Umbilical cord (tissue), 2 donors: Measurements from ENCODE around the gene MSN. TPM values are rescaled to one million over a fixed set of nuclear protein-coding genes. Genes with fewer than 3 reads are reported as not detected.
"Not testable (repeated sequence)": the region's sequence is repeated elsewhere in the genome, so short reads cannot be mapped to it uniquely, and the experiment has no call there.

ENCODE experiments used
- DNase-seq: peaks from one replicate; pipeline ENCODE4 v3.0.0-alpha.2; 2015; ENCODE audit warnings: low spot score
- total RNA-seq: library from RNA; depleted of rRNA; stranded (reverse); fragments of >200 nt; gene quantifications from one replicate; pipeline ENCODE4 v1.2.3, GENCODE V29; 2014; ENCODE audit warnings: low replicate concordance; ENCODE audit not compliant: insufficient read depth

Gene MSN
- total RNA-seq, 1 donor from 2014 or later = 116 TPM

DNA sequence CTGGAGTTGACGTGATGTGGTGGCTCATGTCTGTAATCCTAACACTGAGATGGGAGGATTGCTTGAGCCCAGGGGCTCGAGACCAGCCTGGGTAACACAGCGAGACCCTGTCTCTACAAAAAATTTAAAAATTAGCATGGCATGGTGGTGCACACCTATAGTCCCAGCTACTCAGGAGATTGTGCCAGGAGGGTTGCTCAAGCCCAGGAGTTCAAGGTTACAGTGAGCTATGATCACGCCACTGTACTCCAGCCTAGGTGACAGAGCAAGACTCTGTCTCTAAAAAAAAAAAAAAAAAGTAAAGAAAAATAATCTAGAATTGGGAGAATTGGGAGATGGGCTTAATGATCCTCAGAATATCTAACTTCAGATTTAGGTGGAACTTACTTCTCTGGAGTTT is 51.1 kb downstream of the MSN start:
- no peak for DNase-seq

- no peak for DNase-seq
Measured at GRCh38 chrX:65720381-65720964, 53.0 kb downstream of the MSN start.

DNA sequence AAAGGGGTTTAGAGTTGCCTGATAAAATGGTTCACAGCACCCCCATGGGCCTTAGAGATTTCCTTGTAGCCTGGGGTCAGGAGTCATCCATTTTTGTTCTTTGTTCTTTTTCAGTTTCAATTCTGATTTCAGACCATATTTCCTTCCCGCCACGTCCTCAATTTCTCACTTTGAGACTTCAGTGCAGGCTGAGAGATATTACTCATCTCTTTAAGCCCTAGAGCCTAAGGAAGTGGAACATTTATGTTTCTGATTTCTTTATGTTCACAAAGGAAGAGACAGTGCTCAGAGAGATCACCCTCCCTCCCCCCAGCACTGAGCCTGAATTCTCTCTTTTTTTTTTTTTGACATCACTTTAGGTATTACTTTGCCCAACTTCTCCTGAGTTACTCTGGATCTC is 56.3 kb downstream of the MSN start:
- peak; percentile 83 for DNase-seq

GRCh38 chrX:65726715-65727114 is 59.3 kb downstream of the MSN start:
- DNase-seq = no peak

DNA sequence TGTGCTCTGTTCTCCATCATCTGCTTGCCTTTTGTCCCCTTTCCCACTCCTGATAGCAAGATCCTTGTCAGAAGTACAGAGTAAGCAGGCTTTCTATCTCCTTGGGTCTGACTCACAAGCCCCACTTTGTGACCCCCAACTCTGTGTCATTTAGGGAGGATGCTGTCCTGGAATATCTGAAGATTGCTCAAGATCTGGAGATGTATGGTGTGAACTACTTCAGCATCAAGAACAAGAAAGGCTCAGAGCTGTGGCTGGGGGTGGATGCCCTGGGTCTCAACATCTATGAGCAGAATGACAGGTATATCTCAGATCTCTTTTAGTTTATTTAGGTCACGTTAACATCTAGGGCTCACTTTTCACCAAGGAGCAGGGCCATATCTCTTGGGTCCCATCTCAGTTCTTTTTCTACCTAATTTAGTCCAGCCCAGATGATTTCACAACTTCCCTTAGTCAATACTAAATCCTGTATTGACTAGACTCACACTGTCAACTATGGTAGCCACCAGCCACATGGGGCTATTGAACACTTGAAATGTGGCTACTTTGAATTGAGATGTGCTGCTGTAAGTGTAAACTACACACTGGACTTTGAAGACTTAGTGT is 64.3 kb downstream of the MSN start:
- DNase-seq = no peak

DNA sequence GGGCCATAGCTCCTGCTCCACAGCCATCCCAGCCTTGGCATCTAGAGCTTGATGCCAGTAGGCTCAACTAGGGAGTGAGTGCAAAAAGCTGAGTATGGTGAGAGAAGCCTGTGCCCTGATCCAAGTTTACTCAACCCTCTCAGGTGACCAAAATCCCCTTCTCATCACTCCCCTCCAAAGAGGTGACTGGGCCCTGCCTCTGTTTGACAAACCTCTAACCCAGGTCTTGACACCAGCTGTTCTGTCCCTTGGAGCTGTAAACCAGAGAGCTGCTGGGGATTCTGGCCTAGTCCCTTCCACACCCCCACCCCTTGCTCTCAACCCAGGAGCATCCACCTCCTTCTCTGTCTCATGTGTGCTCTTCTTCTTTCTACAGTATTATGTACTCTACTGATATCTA is 73.5 kb downstream of the MSN start:
- DNase-seq = no peak

DNA sequence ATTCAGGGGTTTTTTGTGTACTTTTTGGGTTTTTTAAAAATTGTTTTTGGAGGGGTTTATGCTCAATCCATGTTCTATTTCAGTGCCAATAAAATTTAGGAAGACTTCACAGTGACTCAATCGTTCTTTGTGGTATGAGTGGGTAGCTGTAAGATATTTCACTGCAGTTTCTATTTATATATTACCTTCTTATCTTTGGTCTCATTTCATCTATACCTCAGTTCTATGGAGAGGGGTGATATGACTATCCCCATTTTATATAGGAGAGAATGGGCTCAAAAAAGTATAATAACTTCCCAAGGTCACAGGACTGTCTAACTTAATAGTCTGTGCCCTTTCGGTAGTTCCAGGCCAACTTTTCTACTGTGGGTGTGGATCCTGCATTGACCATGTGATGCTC is 74.4 kb downstream of the MSN start:
- DNase-seq = no peak

DNA sequence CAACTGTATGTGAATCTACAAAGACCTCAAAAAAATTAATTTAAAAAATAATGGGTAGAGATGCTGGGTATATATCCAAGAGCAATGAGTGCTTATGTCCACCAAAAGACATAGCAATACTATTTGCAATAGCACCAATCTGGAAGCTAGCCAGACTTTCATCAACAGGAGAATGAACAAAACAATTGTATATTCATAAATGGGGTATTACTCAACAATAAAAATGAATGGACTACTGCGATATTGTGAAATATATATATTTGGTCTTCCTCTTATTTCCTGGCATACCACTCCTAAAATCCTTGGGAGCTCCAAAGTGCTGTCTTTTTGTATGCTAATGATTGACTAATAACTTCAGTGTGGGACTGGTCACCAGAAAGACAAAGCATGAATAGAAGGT is 77.5 kb downstream of the MSN start:
- DNase-seq = no peak

GRCh38 chrX:65745427-65745826 is 78.0 kb downstream of the MSN start:
- DNase-seq = no peak

- DNase-seq = peak; percentile 3
Measured at GRCh38 chrX:65745992-65746391, 78.5 kb downstream of the MSN start.

DNA sequence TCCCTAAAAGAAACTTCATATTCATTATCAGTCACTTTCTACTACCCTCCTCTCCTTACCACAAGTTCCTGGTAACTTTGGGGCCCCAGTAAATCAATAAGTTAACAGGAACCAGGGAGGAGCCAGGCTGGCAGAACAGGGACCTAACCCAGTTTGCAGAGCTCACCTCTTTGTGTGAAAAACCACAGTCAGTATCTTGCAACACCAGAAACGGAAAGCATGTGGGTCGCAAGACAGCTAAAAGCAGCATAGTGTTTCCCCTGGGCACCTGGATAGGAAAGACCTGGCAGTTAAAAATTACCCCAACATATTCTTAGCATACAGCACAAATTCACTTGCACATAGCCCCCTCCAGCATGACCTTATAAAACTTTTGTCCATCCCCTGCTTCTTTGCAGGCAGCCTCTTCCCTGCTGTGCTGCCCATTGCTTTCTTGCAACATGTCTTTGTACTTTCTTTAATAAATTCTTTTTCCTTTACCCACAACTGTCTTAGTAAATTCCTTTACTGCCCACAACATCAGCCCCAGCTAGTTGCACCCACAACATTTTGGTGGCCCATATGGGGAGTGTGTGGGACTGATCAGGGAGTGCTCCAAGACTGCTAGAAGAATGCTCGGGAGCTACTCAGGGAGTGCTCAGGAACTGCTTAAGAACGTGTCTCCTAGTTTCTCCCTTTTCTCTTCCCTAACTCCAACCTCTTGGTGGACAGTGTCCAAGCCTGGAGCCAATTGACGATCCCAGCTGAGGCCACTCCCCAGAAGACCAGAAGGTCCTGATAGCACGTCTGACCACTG is 83.4 kb downstream of the MSN start:
- no peak for DNase-seq

DNA sequence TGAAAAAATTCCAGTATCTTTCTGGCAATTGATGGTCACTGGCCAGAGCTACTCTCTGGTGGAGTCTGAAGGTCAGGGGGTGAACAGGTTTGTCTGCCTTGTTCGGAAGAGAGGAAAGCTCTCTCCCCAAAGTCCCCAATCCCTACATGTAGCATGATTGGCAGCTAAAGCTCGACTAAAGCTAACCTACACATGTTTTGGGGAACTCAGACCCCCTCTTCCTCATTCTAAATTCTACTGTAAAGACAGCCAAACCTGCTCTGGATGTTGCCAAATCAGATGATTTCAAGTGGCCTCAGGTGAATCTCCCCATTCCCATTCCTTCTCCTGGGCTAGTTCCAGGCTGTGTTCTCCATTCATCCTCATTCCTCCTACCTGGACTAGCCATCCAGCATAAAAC is 84.1 kb downstream of the MSN start:
- DNase-seq = no peak

- no peak for DNase-seq
Measured at GRCh38 chrX:65752294-65752693, 84.8 kb downstream of the MSN start.

DNA sequence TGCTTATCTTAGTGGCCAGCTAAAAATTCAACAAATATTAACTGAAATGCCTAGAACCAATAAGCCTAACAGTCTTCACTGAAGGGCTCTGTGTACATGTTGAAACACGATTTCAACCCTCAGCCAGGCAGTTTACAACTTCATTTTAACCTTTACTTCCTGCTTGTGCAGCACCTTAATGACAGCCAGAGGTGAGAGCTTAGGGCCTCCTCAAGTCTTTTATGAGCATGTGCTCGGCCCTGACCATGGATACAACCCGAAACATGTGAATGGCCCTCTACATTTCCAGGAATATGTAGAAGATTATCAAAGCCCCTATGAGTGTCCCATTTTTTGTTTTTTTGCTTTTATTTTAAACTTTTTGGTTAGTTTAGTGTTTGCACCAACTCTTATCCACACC is 88.3 kb downstream of the MSN start:
- no peak for DNase-seq

- no peak for DNase-seq
Measured at GRCh38 chrX:65757943-65758342, 90.5 kb downstream of the MSN start.

DNA sequence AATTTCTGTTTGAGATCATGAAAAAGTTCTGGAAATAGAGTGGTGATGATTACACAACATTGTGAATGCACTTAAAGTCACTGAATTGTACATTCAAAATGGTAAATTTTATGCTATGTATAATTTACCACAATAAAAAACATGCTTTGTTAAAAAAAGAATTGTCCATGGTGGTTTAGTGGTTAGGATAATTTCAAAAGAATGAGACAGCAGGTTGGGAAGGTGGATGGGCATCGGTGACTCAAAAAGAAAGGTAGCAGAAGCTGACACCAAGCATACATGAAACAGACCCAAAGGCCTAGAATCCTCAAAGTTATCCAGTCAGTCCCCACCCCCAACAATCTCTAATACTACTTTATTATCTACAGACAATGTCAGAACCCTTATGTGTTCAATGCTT is 91.1 kb downstream of the MSN start:
- no peak for DNase-seq

DNA sequence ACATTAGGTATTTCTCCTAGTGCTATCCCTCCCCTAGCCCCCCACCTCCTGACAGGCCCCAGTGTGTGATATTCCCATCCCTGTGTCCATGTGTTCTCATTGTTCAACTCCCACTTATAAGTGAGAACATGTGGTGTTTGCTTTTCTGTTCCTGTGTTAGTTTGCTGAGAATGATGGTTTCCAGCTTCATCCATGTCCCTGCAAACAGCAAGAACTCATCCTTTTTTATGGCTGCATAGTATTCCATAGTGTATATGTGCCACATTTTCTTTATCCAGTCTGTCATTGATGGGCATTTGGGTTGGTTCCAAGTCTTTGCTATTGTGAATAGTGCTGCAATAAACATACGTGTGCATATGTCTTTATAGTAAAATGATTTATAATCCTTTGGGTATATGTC is 92.1 kb downstream of the MSN start:
- not testable (repeated sequence) for DNase-seq

- no peak for DNase-seq
Measured at GRCh38 chrX:65769564-65770292, 102.3 kb downstream of the MSN start.

DNA sequence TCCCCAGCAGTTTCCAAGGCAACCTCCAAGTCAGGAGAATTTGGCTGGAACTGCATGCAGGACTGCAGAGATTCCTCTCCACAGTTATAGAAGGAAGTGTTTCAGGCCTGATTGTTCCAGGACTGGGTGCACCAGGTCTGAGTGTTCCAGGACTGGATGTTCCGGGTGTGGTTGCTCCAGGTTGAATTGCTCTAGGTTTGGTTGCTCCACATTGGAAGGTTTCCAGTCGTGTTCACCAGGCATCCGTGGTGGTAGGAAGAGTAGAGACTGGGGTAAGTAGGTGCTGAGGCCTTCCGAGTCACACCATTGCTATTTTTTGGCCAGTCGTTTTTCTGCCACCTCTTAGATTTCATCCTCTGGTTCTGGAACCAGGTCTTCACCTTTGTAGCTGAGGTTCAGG is 105.4 kb downstream of the MSN start:
- DNase-seq = no peak

GRCh38 chrX:65781845-65782244 is 114.4 kb downstream of the MSN start:
- no peak for DNase-seq

DNA sequence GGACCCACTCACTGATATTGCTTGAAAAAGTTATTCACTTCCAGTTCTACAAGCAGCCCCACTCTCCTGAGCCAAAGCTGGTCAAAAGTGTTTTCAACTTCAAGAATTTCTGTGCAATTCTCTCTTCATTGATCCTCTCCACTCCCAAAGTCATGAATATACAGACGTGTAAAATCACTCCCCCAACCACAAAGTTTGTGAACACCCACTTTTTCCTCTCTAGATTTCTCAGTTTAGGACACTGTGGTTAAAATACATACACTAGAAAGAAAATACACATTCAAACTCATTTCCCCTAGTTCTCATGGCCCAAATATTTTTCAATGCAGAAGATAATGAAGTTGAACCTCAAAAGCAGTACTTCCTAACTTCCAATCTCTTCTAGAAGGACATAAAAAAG is 116.3 kb downstream of the MSN start:
- DNase-seq = no peak
